NCI-H1417 treated with DMSO at 0.1 percent for 48 hours (cell line): ENCODE measurements around the gene JAK2.
"Not testable (repeated sequence)": the region's sequence is repeated elsewhere in the genome, so short reads cannot be mapped to it uniquely, and the experiment has no call there.

ENCODE experiments used
- DNase-seq: peaks from one replicate; lab custom pipeline; 2025; lab: John Stamatoyannopoulos, UW

The JAK2 gene

GRCh38 chr9:5041390-5042115 lies 56.5 kb downstream of the JAK2 start:
- DNase-seq, result no peak

- DNase-seq, result no peak
Measured at GRCh38 chr9:5042661-5043178, 57.6 kb downstream of the JAK2 start.

GRCh38 chr9:5043381-5043780 lies 58.3 kb downstream of the JAK2 start:
- DNase-seq, result no peak

GRCh38 chr9:5044160-5044559 lies 59.1 kb downstream of the JAK2 start:
- DNase-seq, result no peak

GRCh38 chr9:5052838-5053237 lies 67.8 kb downstream of the JAK2 start:
- no peak for DNase-seq

GRCh38 chr9:5062631-5063030 lies 77.6 kb downstream of the JAK2 start:
- no peak for DNase-seq

GRCh38 chr9:5072871-5073270 lies 87.8 kb downstream of the JAK2 start:
- DNase-seq, result no peak

GRCh38 chr9:5073701-5074100 lies 88.6 kb downstream of the JAK2 start:
- DNase-seq, result no peak

- no peak for DNase-seq
Measured at GRCh38 chr9:5085993-5086392, 100.9 kb downstream of the JAK2 start.

GRCh38 chr9:5089737-5090136 lies 104.7 kb downstream of the JAK2 start:
- no peak for DNase-seq

GRCh38 chr9:5095795-5096194 lies 110.7 kb downstream of the JAK2 start:
- DNase-seq, result no peak

- DNase-seq, result no peak
Measured at GRCh38 chr9:5099466-5099865, 114.4 kb downstream of the JAK2 start.

- not testable (repeated sequence) for DNase-seq
Measured at GRCh38 chr9:5101127-5101526, 116.1 kb downstream of the JAK2 start.

- DNase-seq, result not testable (repeated sequence)
Measured at GRCh38 chr9:5106517-5106916, 121.4 kb downstream of the JAK2 start.

GRCh38 chr9:5110867-5111681 lies 126.0 kb downstream of the JAK2 start:
- no peak for DNase-seq

GRCh38 chr9:5111696-5112095 lies 126.6 kb downstream of the JAK2 start:
- no peak for DNase-seq

GRCh38 chr9:5112109-5112592 lies 127.1 kb downstream of the JAK2 start:
- DNase-seq, result no peak

- DNase-seq, result no peak
Measured at GRCh38 chr9:5112646-5113045, 127.6 kb downstream of the JAK2 start.

GRCh38 chr9:5113523-5113922 lies 128.5 kb downstream of the JAK2 start:
- DNase-seq, result no peak

- DNase-seq, result no peak
Measured at GRCh38 chr9:5113994-5114748, 129.1 kb downstream of the JAK2 start.

GRCh38 chr9:5122116-5122515 lies 137.0 kb downstream of the JAK2 start:
- no peak for DNase-seq

- no peak for DNase-seq
Measured at GRCh38 chr9:5122516-5122915, 137.4 kb downstream of the JAK2 start.
